Neural progenitor cell (in vitro differentiated cells): ENCODE results near the gene TGFB2.

ENCODE experiments used
- EZH2phosphoT487 ChIP-seq: fragments of 200-600 bp; sonication (generic); IDR thresholded peaks from 2 replicates; pipeline ENCODE4 v1.6.1; 2017; ENCODE audit warnings: antibody characterized with exemption
- TF ChIP-seq, protein P1 (sequence below): fragments of 200-600 bp; sonication (generic); IDR thresholded peaks from 2 replicates; pipeline ENCODE4 v1.5.1; 2017; ENCODE audit warnings: antibody characterized with exemption, mild to moderate bottlenecking

DNA sequence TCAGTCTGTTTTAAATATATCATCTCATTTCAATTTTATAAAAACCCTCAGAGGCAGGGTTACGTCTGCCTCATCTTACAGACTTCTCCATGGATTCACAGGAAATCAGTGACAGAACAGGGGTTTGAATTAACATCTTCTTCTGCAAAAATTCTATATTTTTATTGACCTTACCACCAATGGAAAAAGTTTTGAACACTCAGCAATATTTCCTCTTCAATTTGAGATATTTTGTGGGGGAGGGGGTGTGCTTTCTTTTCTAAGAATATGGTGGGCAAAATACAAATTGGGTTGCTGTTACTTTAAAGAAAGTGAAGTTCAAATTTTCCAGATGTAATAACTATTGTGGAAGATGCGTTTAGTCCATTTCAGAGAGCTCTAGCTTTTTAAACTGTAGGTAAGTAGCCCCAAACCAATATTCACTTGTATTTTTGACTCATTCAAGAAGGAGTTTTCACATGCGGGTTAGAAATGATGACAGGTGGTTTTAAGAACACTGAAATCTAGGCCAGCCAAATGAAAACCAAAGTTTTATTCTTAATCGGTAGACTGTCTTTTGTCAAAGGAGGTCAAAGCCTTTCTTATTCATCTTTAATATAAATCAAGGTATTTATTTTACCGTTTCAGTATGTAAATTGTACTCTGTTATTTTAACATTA, 17.4 kb downstream of the TGFB2 start:
- TF ChIP-seq EZH2phosphoT487: no peak
- TF ChIP-seq, protein P1, sequence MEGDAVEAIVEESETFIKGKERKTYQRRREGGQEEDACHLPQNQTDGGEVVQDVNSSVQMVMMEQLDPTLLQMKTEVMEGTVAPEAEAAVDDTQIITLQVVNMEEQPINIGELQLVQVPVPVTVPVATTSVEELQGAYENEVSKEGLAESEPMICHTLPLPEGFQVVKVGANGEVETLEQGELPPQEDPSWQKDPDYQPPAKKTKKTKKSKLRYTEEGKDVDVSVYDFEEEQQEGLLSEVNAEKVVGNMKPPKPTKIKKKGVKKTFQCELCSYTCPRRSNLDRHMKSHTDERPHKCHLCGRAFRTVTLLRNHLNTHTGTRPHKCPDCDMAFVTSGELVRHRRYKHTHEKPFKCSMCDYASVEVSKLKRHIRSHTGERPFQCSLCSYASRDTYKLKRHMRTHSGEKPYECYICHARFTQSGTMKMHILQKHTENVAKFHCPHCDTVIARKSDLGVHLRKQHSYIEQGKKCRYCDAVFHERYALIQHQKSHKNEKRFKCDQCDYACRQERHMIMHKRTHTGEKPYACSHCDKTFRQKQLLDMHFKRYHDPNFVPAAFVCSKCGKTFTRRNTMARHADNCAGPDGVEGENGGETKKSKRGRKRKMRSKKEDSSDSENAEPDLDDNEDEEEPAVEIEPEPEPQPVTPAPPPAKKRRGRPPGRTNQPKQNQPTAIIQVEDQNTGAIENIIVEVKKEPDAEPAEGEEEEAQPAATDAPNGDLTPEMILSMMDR: no peak
